NCI-H82 treated with DMSO at 0.1 percent for 48 hours (cell line): ENCODE measurements around the gene RAPGEF3.

Experiments
- DNase-seq: peaks from one replicate; lab custom pipeline; 2025; ENCODE audit not compliant: unreplicated experiment; lab: John Stamatoyannopoulos, UW

The RAPGEF3 gene

GRCh38 chr12:47745485-47746041 lies 13.1 kb downstream of the RAPGEF3 start:
- DNase-seq = no peak

- no peak for DNase-seq
Measured at GRCh38 chr12:47744778-47745436, 13.8 kb downstream of the RAPGEF3 start.

GRCh38 chr12:47744005-47744651 lies 14.6 kb downstream of the RAPGEF3 start:
- DNase-seq = no peak

GRCh38 chr12:47743311-47743860 lies 15.3 kb downstream of the RAPGEF3 start:
- no peak for DNase-seq

- DNase-seq = no peak
Measured at GRCh38 chr12:47742253-47742825, 16.3 kb downstream of the RAPGEF3 start.

- DNase-seq = no peak
Measured at GRCh38 chr12:47741340-47741703, 17.4 kb downstream of the RAPGEF3 start.

GRCh38 chr12:47740606-47741339 lies 17.9 kb downstream of the RAPGEF3 start:
- no peak for DNase-seq

GRCh38 chr12:47739979-47740378 lies 18.7 kb downstream of the RAPGEF3 start:
- DNase-seq = no peak

GRCh38 chr12:47739297-47739696 lies 19.4 kb downstream of the RAPGEF3 start:
- DNase-seq = no peak

- DNase-seq = no peak
Measured at GRCh38 chr12:47737936-47738594, 20.6 kb downstream of the RAPGEF3 start.

GRCh38 chr12:47736877-47737676 lies 21.6 kb downstream of the RAPGEF3 start:
- DNase-seq = no peak

GRCh38 chr12:47736216-47736615 lies 22.5 kb downstream of the RAPGEF3 start:
- DNase-seq = no peak

GRCh38 chr12:47735649-47736048 lies 23.0 kb downstream of the RAPGEF3 start:
- no peak for DNase-seq

GRCh38 chr12:47734725-47735480 lies 23.8 kb downstream of the RAPGEF3 start:
- DNase-seq = no peak

- no peak for DNase-seq
Measured at GRCh38 chr12:47733142-47733541, 25.5 kb downstream of the RAPGEF3 start.

- DNase-seq = no peak
Measured at GRCh38 chr12:47732504-47732903, 26.2 kb downstream of the RAPGEF3 start.

GRCh38 chr12:47731723-47732122 lies 27.0 kb downstream of the RAPGEF3 start:
- no peak for DNase-seq

GRCh38 chr12:47730341-47730744 lies 28.3 kb downstream of the RAPGEF3 start:
- no peak for DNase-seq

GRCh38 chr12:47729233-47729632 lies 29.4 kb downstream of the RAPGEF3 start:
- DNase-seq = no peak
